ENCODE data around the gene TMEM40. TPM values are rescaled to one million over a fixed set of nuclear protein-coding genes. Genes with fewer than 3 reads are reported as not detected.

TMEM40 gene
- total and polyA plus RNA-seq, 7 donors, result 0.30 to 4.4 (median 0.59) TPM

DNA sequence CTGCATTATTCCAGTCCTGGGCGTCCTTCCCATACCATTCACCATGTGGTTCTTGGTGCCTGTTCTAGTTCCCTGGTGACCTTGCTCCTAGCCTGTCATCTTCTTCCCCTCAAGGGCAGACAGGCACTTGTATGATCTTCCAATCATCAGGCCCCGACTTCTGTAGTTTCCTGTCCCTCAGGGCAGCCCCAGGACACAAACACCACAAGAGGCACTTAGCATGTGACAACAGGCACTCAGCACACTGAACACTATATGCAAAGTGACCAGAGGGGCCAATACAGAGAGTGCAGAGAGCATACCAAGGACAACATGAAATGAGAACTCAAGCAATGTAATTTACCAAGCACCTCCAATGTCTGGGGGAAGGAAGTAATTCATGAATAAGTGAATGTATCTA lies 17.9 kb downstream of the TMEM40 start:
- Histone ChIP-seq H3K27me3 (ENCODE audit: insufficient read depth in 3 of 3, low read length in 2 of 3) (no peaks in the 10 kb centered on the region), H3K4me3 (no peak overlapping the region), H3K36me3 (ENCODE audit: insufficient read depth in 1 of 2, low read depth in 1 of 2) (no peaks in the 10 kb centered on the region), H3K27ac (no peak overlapping the region), H3K4me1 (no peaks in the 10 kb centered on the region), H3K9me3 (no peaks in the 10 kb centered on the region)
- no peak for ATAC-seq
- TF ChIP-seq, protein P1, sequence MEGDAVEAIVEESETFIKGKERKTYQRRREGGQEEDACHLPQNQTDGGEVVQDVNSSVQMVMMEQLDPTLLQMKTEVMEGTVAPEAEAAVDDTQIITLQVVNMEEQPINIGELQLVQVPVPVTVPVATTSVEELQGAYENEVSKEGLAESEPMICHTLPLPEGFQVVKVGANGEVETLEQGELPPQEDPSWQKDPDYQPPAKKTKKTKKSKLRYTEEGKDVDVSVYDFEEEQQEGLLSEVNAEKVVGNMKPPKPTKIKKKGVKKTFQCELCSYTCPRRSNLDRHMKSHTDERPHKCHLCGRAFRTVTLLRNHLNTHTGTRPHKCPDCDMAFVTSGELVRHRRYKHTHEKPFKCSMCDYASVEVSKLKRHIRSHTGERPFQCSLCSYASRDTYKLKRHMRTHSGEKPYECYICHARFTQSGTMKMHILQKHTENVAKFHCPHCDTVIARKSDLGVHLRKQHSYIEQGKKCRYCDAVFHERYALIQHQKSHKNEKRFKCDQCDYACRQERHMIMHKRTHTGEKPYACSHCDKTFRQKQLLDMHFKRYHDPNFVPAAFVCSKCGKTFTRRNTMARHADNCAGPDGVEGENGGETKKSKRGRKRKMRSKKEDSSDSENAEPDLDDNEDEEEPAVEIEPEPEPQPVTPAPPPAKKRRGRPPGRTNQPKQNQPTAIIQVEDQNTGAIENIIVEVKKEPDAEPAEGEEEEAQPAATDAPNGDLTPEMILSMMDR (IDR thresholded peaks at IDR 0.05), result no peak
- intact Hi-C loops (cut with DNase I), result no loop called here
- no peak for DNase-seq
- WGBS, 3 donors, result 63 to 78% (median 69%) methylated on average over 2 of the region's 2 CpGs

DNA sequence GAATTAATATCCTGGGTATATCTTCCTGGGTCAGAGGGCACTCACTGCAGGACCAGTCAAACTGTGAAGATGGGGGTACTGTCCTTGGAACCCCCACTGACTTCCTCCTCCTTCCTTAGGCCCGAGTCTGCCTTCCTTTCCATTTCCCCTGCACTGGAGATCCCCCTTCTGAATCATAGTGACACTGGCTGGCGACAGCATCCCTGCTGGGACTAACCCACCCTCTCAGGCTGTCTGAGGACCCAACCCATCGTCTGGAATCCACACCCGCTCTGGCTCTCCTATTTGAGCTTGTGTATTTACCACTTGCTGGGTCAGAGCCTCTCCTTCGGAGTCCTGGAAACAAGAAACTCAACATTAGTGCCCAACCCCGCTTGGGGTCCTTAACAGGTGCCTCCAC lies 21.2 kb downstream of the TMEM40 start:
- ATAC-seq (no peak), DNase-seq (no peak)
- Histone ChIP-seq H3K9me3 (no peaks in the 10 kb centered on the region), H3K4me3 (no peak overlapping the region), H3K36me3 (ENCODE audit: insufficient read depth in 1 of 2, low read depth in 1 of 2) (no peaks in the 10 kb centered on the region), H3K4me1 (no peaks in the 10 kb centered on the region), H3K27ac (no peak overlapping the region), H3K27me3 (ENCODE audit: insufficient read depth in 3 of 3, low read length in 2 of 3) (no peaks in the 10 kb centered on the region)
- TF ChIP-seq, protein P1 (IDR thresholded peaks at IDR 0.05), result no peak
- WGBS, 3 donors, result 73 to 81% (median 74%) methylated on average over 6 of the region's 6 CpGs
- intact Hi-C loops (cut with DNase I), result no loop called here

DNA sequence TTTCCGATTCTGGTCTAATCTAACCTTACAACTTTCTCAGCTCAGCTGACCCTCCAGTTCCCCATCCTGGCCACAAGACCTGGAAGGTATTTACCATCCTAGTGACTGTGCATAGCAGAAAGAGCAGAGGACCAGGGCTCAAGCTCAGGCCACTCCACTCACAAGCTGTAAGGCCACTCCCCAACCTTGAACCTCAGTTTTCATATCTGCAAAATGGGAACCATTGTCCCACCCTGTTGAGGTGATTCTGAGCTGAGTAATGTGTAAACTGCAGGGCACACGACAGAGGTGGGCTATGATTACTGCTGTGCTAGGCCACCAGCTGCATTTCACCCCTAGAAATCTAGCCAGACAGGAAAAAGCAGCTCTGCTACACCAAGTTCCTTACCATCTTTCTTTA lies 21.7 kb downstream of the TMEM40 start:
- Histone ChIP-seq H3K9me3 (no peaks in the 10 kb centered on the region), H3K36me3 (ENCODE audit: insufficient read depth in 1 of 2, low read depth in 1 of 2) (no peaks in the 10 kb centered on the region), H3K4me3 (no peak overlapping the region), H3K27ac (no peak overlapping the region), H3K4me1 (no peaks in the 10 kb centered on the region), H3K27me3 (ENCODE audit: insufficient read depth in 3 of 3, low read length in 2 of 3) (no peaks in the 10 kb centered on the region)
- intact Hi-C loops (cut with DNase I), result no loop called here
- WGBS, 3 donors, result 71 to 83% (median 79%) methylated on average over 2 of the region's 2 CpGs
- TF ChIP-seq, protein P1 (IDR thresholded peaks at IDR 0.05), result no peak
- ATAC-seq, result no peak
- DNase-seq, result no peak

DNA sequence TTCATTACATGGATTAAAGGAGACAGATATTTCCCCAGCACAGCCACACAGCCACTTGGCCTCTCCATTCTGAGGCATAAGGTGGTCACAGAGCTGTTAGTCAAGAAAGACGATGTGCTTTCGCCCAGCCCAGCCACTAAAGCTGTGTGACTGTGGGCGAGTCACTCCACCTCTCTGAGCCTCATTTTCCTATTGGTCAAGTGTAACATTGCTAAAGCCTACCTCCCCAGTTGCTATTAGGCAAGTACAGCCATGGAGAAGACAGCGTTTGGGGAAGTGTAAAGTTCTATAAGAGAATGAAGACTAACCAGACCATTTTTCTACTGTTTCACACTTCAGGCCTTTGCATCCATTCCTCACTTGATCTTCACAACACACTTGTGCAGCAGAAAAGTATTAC lies 24.1 kb downstream of the TMEM40 start:
- H3K9me3 ChIP-seq, result no peaks in the 10 kb centered on the region
- H3K4me1 ChIP-seq, result peaks cover 12% of the 10 kb centered on the region
- no peak overlapping the region for H3K4me3 ChIP-seq
- no peaks in the 10 kb centered on the region for H3K27me3 ChIP-seq (ENCODE audit: insufficient read depth in 3 of 3, low read length in 2 of 3)
- TF ChIP-seq, protein P1 (IDR thresholded peaks at IDR 0.05), result no peak
- 91 to 98% (median 95%) methylated on average over 4 of the region's 4 CpGs for WGBS, 3 donors
- ATAC-seq (no peak), DNase-seq (no peak)
- no peak overlapping the region for H3K27ac ChIP-seq
- H3K36me3 ChIP-seq (ENCODE audit: insufficient read depth in 1 of 2, low read depth in 1 of 2), result no peaks in the 10 kb centered on the region
- intact Hi-C loops (cut with DNase I), result no loop called here

DNA sequence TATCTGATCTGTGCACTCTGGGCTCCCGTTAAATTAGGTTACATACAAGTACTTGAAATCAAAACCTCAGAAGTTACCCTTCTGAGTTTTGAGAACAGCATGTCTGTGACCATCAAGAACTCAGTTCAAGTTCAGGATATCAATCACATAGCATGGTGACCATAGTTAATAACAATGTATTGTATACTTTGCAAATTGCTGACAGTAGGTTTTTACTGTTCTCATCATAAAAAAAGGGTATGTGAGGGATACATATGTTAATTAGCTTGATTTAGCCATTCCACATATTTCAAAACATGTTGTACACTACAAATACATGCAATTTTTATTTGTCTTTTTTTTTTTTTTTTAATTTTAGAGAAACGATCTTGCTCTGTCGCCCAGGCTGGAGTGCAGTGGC lies 25.5 kb downstream of the TMEM40 start:
- ATAC-seq, result no peak
- no peak for DNase-seq
- H3K27me3 ChIP-seq (ENCODE audit: insufficient read depth in 3 of 3, low read length in 2 of 3), result no peaks in the 10 kb centered on the region
- H3K4me3 ChIP-seq, result no peak overlapping the region
- intact Hi-C loops (cut with DNase I), result no loop called here
- H3K27ac ChIP-seq, result no peak overlapping the region
- WGBS, 3 donors, result 53 to 63% (median 58%) methylated on average over 3 of the region's 3 CpGs
- peaks cover 22% of the 10 kb centered on the region for H3K4me1 ChIP-seq
- H3K9me3 ChIP-seq, result no peaks in the 10 kb centered on the region
- TF ChIP-seq, protein P1 (IDR thresholded peaks at IDR 0.05), result no peak
- no peaks in the 10 kb centered on the region for H3K36me3 ChIP-seq (ENCODE audit: insufficient read depth in 1 of 2, low read depth in 1 of 2)
